T follicular helper cell (primary cell): ENCODE data around the gene OFD1.

Experiments used
- DNase-seq: peaks from one replicate; pipeline ENCODE4 v3.0.0-alpha.2; 2020; ENCODE audit warnings: low read depth

The OFD1 gene

DNA sequence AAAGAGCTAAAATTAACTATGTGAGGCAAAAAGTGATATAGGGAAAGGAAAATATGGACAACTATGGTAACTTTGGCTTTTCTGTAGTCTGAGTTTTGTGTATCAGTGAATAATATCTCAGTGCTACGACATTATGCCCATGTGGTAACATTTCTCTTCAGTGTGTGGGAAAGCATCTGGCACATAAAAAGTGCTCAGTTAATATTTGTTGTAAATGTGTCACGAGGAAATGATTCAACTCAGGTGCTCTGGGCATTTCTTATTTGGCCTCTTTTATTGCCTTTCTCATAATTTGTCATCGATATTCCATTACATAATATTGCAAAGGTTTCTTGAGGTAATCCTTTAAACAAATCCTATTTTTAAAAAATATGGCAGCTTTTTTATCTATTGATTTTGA lies 17.6 kb downstream of the OFD1 start:
- DNase-seq: no peak

DNA sequence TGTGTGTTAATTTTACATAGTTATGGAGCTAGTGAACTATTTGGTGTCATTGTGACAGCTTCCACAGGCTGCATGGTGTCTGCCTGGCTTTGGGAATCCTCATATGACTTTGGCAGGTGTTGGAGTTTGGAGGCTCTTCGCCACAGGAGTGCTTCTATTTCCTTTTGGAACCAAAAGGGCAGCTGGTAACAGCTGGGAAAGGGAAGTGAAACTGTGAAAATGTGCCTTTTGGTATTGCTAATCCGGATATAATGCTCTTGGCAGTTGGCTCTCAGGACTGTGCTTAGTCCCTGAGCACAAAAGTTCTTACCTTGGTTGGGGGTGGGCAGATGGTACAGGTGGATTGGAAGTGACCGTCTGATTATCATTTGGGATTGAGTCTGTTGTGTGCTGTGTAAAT lies 18.1 kb downstream of the OFD1 start:
- no peak for DNase-seq

DNA sequence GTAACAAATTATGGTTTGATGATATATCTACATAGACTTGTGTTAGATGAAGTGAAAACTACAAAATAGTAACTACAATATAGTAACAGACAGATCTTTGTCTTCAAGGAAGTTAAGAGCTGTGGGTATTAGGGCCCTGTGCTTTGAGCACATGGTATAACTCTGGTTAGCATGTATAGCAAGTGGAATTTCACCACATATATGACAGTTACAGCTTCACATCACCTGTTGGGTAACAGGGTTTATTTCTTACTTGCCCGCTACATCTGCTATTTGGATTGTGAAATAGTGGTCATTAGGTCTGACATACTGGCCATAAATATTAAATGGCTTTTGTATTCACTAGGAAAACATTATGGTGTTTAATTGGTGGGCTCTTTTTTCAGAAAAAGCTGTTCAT lies 20.2 kb downstream of the OFD1 start:
- no peak for DNase-seq

DNA sequence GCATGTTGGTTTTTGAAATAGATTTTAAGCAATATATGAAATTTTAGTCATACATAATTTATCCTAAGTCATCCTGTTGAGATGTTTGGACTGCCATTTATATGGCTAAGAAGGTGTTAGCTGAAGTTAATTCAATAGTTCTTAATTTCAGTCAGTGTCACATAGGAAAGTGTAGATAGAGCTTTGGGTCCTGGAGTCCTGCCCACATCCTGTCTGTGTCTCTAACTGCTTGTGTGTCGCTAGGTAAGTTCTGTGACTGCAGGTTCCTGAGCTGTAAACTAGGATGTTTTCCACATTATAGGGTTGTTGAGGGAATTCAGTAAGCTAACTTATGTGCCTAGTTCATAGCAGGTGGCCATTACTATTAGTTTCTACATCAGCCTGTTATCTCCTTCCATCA lies 20.7 kb downstream of the OFD1 start:
- no peak for DNase-seq

- no peak for DNase-seq
Observed at GRCh38 chrX:13756381-13756780, 21.8 kb downstream of the OFD1 start.

DNA sequence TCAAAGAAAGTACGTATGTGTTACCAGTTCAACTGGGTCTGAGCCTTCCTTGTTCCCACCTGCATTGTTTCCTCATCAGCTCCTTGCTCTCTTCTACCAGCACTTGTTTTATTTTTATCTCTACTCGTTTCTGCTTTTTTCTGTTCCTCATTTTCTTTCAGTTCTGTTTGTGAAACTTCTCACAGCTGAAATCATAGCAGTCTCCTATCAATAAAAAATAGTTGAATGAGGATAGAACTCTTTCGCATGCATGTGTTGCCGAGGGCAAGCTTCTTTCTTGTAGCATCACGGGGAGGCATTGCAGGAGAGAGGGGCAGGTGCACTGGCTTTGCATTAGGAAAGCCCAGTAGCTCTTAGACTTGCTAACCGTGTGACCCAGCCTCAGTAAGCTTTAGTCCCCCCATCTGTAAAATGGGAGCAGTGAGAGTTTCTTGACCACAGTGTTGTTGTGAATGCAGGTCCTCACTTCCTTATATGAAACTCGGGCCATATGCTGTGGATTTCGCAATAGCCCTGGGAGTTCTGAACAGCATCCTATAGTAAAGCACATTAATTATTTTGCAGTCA lies 24.7 kb downstream of the OFD1 start:
- no peak for DNase-seq

- DNase-seq: no peak
Observed at GRCh38 chrX:13760426-13760825, 25.9 kb downstream of the OFD1 start.

DNA sequence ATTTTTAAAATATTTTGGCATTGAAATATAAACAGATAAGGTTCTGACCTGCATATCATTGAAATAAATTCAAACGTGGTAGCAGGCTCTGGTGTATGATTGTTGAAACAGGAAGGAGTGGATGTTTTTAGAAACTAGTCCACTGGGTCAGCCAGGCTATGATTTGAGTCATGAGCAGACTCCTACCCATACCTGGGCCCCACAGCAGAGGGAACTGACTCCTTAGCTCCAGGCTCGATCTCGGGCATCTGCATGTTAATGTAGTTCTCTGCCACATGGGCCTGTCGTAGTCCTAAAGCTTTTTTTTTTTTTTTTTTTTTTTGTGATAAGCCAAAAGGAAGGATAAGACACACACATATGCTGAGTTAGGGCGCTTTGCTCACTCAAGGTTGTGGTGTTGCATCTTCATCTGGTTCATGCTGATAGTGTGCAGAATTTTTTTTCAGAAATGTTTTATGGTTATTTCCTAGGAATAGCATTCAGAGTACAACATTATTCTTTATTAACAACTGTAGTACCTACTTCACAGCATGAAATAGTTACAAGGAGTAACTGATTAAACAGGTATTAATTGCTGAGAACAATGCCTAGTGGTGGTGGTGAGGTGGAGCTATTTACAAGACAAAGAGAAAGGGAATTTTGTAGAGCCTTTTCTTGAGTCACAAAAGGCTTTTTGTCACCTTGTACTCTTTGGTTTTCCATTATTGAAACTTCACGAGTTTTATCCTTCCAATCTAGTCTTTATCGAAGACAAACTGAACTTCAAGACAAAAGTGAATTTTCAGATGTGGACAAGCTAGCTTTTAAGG lies 27.3 kb downstream of the OFD1 start:
- no peak for DNase-seq

- DNase-seq: no peak
Observed at GRCh38 chrX:13763489-13763888, 28.9 kb downstream of the OFD1 start.

- DNase-seq: no peak
Observed at GRCh38 chrX:13764281-13764680, 29.7 kb downstream of the OFD1 start.

GRCh38 chrX:13764765-13765164 lies 30.2 kb downstream of the OFD1 start:
- no peak for DNase-seq

DNA sequence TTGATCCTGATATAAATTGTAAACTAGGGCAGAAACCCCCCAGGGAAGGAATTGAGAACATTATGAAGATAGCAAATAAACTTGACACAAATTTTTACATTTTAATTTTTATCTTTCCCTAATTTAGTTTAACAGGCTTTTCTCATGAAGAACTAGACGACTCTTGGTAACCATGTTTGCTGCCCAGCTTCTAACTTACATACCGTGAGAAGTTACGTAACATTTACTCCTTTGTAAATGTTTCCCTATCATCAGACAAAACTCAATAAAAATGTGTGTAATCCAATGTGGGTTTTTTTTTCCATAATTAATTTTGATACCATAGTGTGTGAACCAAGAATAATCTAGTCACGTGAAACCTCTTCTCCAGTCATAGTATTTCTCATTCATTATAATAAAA lies 34.4 kb downstream of the OFD1 start:
- no peak for DNase-seq

GRCh38 chrX:13770013-13770535 lies 35.5 kb downstream of the OFD1 start:
- DNase-seq: no peak

DNA sequence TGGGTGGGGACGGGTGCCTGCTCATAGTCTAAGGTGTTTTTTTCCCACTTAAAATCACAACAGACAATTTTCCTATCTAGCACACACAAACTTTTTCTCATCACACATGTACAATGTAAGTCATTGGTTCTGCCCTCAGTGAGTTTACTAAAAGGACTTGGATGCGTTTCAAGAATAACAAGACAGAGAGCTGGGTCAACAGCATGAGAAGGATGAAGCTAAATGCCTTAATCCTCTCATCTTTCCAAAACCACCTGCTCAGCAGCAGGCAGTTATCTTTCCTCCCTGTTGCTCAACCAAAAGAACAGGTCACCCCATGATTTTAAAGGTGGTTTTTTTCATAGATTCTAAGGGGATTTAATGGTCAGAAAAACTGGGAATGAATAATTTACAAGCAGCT lies 40.1 kb downstream of the OFD1 start:
- DNase-seq: no peak

DNA sequence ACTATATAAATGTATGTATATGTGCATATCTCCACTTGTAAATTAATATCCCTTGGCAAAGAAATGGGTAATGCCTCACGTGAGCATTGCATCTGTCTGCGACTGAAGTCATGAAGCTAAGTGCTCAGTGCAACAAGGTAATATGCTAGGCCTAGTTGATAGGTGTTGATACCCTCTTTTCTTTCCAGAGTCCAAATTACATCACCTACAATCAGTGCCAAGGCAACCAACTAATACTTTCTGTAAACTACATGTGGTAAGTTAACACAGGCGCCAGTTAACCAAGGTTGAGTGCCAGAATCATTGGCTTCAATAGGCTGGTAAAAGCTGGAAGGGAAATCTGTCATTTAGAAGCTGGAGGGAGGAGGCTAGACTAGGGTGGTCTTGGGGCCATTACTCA lies 41.3 kb downstream of the OFD1 start:
- no peak for DNase-seq

- no peak for DNase-seq
Observed at GRCh38 chrX:13776387-13776786, 41.8 kb downstream of the OFD1 start.

DNA sequence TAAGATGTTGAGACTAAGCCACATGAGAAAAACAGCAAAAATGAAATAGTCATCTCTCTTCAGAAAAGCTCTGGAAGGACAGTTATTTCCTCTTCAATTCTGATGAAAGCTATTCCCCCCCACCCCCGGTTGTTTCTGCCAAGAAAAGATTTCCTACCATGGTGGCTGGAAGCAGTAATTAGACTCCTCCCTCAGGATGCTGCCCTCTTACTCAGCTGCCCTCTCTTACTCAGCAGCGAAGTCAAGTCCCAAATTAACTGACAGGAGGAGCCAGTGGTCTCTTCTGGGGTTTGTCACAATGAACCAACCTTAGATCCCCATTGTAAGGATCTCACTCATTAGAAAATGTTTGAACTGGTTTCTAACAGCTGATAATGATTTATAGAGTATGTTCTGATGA lies 44.4 kb downstream of the OFD1 start:
- no peak for DNase-seq

DNA sequence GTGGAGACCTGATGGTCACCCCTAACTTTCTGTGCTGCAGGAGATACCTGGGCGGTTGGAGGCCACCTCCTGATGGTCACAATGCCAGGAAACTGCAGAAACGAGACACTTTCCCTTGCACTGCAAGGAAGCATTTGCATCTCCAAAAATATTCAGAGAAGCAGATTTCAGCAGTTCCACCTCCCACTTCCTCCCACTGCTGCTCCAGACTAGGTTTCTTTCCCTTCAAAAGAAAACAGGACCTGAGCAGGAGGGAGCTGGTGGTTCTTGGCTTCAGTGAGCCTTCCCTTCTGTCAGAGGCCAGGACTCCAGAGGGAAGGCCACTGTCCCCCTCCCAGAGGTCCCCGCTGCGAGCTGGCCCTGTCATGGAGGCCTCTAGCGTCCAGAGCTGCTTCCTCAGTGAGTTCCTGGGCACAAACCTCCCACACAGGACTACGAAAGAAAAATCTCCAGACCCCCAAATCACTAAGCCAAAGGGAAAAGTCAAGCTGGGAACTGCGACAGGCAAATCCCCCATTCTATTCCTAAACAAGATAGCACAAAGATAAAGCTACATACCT lies 46.4 kb downstream of the OFD1 start:
- DNase-seq: no peak

DNA sequence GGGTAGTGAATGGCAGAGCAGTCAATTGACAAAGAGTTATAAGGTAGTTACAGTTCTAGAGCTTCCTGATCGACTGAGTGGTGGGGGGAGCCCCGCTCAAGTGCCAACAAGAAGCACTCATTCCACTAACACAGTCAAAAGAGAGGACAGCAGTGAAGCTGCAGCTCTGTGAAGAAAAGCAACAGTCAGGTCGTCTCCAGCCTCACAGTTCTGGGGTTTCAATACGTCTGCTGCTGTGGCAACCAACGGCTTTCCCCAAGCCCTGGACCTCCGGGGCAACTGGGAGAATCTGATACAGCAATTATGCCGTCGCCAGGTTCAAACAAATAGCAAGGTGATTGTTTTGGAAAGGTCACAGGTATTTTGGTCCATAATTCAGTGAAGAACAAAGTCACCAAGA lies 51.5 kb downstream of the OFD1 start:
- DNase-seq: no peak

DNA sequence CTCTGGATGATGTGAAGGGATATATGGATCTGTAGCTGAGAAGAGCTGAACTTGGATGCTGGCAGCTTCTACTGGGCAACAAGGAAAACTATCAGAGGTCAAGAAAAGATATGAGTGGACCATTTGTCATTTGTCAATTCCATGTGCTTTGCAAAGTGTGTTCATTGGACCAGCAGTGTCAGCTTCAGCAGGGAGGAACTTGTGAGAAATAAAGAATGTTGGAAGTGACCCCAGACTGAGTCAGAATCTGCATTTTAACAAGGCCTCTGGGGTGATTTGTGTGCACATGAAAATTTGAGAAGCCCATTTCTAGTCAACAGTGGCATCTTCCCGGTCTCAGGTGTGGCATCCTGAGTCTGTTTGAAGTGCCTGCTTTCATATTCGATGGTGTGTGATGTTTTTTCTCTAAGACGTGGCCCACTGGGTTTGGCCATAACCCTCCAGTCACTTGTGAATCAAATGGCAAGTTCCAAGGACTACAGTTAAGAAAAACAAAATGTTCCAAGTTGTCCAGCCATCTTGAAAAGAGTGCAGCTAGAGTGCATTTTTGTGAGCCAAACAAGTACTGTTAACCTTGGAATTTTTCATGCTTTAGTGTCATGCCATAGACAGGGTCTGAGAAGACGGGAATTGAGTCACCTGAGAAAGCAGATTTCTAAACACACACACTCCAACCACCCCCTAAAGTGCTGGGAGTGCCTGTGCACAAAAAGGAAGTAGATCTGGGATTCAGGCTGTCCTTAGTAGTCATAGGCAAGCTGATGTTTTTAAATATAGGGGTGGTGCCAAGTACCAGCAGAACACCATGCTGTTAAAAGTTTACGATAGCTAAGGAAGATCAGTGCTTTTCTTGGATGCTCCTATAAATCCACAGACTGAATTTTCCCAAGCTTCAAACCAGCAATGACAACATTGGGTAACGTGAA lies 55.9 kb downstream of the OFD1 start:
- no peak for DNase-seq

DNA sequence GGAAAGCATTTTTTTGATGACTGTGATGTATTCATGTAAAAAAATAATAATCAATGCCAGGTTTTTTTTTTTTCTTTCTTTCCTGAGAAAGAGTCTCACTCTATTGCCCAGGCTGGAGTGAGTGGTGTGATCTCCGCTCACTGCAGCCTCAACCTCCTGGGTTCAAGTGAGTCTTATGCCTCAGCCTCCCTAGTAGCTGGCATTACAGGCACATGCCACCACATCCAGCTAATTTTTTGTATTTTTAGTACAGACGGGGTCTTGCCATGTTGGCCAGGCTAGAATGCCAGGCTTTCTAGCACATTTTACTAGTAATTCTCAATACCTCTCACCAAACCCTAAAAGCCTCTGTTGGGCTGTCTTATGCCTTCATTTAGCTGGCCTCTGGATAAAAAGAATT lies 56.6 kb downstream of the OFD1 start:
- DNase-seq: no peak

DNA sequence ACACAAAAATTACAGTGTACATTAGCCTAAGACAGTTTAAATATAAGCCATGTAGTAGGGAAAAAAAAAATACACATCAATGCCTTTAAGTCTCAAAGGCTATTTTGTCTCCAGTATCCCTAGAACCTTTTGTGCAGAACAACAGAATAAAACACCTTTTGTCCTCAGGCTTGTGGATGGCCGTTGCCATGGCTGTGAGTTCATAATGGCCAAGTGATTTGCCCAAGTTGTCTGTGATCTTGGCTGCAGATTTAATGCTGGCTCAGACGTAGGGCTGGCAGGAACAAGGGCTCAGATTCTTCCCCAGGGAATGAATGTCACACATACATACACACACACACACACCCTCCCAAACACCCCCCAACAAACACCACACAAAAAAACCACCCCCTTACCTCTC lies 57.0 kb downstream of the OFD1 start:
- no peak for DNase-seq
